Measurements from ENCODE around the gene ADGRV1.

ADGRV1 gene

DNA sequence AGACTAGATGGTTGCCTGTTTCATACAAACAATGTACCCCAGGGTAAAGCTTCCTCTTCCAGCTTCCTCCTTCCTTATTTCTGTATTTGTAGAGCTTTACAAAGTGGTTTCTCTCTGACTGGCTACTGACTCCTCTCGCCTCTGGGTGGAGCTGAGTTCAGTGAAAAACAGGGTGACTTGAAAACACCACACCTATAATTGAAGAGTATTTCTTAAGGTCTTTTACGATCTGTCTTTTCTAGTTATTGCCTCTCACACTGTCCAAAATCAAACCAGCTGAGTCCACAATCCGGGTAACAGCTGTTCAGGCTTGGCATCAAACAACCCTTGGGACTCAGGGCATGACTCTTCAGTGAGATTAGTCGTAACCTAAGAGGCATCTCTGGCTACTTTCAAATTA, 624.2 kb downstream of the ADGRV1 start:
- DNase-seq (ENCODE audit: low read depth in 4 of 4, low spot score in 1 of 4): no peak

DNA sequence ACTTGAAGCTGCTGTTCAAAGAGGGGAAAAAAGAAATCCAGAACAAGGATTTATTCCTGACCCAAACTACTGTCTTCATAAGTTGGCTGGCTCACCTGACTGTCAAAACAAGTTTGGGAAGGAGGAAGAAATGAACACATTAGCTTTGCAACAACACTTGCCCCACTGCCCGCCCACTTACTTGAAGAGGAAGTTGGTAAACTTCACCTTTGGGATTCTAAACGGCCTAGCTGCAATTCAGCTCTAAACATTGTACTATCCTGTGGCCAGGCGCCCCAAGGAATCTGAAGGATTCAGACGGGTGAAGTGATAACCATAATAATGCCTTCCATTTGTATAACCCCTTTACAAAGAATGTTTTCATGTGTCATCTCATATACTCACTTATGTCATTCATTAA, 625.1 kb downstream of the ADGRV1 start:
- no peak for DNase-seq (ENCODE audit: low read depth in 4 of 4, low spot score in 1 of 4)

DNA sequence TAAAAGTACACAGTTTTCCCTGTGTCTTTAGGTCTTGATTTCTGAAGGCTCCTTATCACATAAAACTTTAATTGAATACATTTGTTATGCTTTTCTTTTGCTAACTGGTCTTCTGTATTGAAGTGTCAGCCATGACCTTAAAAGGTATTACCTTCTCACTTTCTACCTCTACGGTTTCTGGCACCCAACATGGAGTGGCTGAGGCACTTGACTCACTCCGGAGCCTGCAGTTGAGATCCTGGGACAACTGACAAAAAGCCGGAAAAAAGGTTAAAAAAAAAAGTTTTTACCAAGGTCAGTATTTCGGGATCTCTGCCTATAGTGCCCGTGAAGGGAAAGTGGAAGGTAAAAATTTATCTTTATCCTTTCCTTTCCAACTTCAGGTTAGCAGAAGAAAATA, 627.5 kb downstream of the ADGRV1 start:
- DNase-seq (ENCODE audit: low read depth in 4 of 4, low spot score in 1 of 4): no peak

DNA sequence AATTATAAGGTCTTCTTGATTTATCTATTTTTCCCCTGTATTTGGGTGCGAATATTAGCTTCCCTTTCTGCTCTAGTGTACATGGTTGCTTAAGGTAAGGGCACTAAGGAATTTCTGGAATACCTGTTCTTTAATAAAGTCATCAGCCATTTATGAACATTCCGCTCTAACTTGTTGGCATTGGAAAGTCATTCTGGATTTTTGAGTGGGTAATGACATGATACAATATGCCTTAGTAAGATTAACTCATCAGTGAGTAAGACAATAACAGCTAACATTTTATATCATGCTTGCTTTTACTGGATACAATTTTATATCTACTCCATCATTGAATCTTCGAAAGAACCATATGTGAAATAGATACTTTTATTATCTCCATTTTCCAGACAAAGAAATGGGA, 628.4 kb downstream of the ADGRV1 start:
- no peak for DNase-seq (ENCODE audit: low read depth in 4 of 4, low spot score in 1 of 4)

DNA sequence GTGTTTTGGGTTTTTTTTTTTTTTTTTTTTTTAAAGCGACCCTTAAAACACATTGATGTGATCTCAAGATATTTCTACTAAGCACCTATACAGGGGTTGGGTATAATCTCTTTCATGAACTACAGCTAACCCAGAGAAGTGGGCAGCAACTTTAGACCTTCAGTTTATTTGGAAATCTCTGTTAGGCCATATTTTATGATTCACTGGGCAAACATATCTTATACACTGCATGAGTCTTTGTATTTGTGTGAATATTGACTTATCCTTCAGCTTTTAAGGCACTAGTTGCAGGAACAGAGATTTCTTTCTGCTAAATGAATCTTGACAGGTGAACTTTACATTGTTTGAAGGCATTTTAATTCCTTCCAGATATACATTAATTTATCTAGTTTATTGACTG, 630.2 kb downstream of the ADGRV1 start:
- no peak for DNase-seq (ENCODE audit: low read depth in 4 of 4, low spot score in 1 of 4)

DNA sequence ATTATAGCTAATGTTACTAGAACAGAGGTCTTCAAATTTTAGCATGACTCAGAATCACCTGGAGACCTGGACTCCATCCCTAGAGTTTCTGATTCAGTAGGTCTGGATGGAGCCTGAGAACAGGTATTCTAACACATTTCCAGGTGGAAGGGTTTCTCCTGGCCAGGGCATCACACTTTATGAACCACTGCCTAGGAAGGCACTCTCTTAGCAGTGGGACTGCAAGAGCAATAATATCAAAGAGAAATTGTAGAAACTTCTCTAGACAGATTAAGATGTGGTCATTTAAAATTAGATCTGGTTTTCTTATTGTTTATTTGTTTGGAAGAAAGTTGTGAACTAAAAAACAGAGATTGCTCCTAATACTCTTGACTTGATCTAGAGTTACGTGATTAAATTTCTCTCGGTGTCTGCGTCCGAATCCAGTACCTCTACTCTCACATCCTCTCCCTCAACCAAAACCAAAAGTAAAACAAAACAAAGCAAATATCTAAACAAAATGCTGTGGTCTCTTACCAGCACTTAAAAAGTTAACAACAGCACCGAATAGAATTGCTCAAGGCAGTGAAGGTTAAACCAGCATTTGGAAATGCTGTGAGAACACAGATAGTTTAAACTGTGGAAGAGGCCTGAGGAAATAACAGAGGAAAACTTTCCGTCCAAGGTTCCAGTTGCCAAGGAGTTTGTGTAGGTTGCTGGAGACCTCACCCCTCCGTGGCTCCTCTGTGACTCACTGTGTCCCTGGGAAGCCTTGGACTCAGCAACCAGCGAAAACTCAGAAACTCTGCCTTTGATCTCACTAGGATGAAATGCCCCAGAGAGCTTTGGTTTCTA, 631.1 kb downstream of the ADGRV1 start:
- no peak for DNase-seq (ENCODE audit: low read depth in 4 of 4, low spot score in 1 of 4)

DNA sequence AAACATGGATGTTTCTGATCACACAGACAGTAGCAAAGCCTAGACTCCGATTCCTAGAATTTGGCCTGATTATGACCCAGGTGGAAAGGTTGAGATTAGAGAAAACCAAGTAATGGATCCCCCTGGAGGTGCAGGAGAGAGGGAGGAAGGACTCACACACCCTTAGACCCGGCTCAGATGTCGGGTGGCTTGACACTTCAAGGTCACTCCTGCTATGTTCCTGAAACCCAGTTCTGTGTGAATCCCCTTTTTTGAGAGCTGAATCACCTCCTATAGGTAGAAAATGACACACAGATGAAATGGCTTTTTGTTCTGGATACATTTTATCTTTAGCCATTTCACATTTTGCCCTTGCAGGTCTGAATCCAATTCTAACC, 631.7 kb downstream of the ADGRV1 start:
- DNase-seq (ENCODE audit: low read depth in 4 of 4, low spot score in 1 of 4): no peak

DNA sequence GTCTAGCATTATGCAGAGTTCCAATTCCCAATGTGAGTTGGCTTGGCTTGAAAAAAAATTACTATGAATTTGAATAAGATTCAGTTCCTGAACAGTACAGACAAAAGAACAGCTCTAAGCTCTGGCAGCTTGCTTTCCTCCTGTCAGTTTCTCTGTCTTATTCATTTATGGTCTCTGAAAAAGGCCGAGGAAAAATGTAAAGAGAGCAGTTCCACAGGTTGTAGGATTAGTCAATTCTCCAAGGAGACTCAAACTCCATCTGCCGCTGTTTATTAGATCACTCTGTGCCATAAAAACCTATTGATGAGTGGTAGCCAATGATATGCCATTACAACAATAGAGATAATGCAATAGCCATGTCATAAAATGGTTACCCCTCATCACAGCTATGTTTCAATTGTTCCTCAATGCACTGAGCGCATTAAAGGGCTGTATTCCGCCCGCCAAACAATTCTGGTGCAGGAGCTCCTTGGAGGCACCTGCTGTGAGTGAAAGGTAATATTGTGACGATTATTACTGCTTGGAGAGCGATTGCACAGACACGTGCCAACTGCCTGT, 636.3 kb downstream of the ADGRV1 start:
- no peak for DNase-seq (ENCODE audit: low read depth in 4 of 4, low spot score in 1 of 4)

DNA sequence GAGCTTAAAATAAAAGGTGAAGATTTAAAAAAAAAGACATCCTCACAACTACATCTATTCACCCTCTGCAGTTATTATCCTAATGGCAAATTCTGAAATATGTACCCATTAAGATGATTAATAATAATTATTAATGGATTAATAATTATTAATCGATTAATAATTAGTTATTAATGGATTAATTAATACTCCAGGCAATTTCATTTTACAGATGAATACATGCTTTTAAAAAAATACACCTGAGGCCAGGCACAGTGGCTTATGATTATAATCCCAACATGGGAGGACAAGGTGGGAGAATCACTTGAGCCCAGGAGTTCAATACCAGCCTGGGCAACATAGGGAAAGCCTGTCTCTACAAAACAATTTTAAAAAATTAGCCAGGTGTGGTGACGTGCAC, 642.1 kb downstream of the ADGRV1 start:
- DNase-seq (ENCODE audit: low read depth in 4 of 4, low spot score in 1 of 4): no peak

DNA sequence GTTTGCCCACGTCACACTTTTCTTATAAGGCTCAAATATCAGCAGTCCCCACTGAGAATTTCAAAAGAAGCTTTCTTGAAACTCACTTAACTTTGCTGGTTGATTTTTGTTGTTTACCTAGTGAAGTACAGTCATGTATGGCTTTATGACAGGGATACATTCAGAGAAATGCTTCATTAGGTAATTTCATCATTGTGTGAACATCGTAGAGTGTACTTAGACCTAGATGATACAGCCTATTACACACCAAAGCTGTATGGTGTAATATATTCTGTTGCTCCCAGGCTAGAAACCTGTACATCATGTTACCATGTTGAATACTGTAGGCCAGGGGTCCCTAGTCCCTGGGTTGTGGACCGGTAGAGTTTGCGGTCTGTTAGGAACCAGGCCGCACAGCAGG, 647.5 kb downstream of the ADGRV1 start:
- no peak for DNase-seq (ENCODE audit: low read depth in 4 of 4, low spot score in 1 of 4)

DNA sequence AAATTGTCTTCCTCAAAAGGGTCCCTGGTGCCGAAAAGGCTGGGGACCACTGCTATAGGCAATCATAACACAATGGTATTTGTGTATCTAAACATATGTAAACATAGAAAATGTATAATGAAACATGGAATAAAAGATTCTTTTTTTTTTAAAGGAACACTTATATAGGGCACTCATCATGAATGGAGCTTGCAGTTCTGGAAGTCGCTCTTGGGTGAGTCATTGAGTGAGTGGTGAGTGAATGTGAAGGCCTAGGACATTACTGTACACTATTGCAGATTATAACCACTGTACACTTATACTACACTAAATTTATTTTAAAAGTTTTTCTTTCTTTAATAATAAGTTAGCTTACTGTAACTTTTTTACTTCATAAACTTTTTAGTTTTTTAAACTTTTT, 648.1 kb downstream of the ADGRV1 start:
- no peak for DNase-seq (ENCODE audit: low read depth in 4 of 4, low spot score in 1 of 4)

DNA sequence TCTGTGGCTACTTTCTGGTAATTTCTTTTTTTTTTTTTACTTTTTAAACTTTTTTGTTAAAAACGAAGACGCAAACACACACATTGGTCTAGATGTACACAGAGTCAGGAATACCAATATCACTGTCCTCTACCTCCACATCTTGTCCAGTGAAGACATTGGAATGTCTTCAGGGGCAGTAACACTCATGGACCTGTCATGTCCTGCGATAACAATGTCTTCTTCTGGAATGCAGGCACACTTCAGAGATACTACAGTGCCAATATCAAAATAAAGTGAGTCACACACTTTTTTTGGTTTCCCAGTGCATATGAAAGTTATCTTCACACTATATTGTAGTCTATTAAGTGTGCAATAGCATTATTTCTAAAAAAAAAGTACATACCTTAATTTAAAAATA, 648.7 kb downstream of the ADGRV1 start:
- DNase-seq (ENCODE audit: low read depth in 4 of 4, low spot score in 1 of 4): no peak

DNA sequence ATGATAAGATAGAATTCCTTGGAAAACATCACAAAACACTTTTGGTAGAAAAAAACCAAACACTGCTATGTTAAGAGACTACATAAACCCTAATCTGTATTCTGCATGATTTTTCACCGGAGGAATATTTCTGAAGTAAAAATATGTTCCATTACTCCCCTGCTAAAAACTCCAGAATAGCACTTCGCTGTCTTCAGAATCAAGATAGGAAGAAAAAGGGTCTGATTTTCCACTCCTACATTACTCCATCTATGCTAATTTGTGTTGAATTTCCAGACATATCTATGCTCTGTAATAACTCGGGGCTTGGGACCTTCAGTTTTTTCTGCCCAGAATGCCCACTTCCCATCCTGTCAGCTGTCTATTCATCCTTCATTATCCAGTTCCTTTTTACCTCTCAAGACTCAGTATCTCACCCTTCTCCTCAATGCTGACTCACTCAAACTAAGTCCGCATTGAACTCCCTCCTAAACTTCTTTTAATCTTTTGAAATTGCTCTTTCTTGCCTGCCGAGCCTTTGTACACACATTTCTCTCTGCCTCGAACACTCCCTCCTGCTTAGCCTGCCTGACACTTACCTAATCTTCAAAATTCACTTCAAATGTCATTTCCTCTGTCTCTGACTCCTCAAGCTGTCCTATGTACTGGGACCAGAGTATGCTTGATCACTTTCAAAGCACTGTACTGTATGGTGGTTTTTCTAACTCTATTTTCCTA, 653.6 kb downstream of the ADGRV1 start:
- DNase-seq (ENCODE audit: low read depth in 4 of 4, low spot score in 1 of 4): no peak

DNA sequence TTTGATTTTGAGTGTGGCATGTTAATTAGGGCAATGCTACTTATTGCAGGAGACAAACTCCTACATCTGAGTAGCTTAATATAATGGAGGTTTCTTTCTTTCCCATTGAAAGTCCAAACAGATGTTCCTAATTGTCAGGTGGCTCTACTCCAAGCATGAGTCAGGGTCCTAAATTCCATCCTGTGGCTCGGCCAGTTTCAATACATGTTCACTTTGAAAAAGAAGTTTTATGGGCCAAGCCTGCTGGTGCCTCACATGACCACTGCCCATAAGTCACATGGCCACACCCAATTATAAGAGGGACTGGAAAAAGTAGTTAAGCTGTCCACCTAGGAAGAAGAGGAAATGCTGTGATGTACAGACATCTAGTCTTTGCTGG, 654.1 kb downstream of the ADGRV1 start:
- no peak for DNase-seq (ENCODE audit: low read depth in 4 of 4, low spot score in 1 of 4)
